HepG2 (cell line): ENCODE data around the gene BAIAP2L2. TPM values are rescaled to one million over a fixed set of nuclear protein-coding genes. Genes with fewer than 3 reads are reported as not detected.

Experiments used
- ATAC-seq: fragments of 200-7000 bp; cut with Tn5 transposase; 3 replicates; pipeline ENCODE4 v1.9.1; 2020; ENCODE audit warnings: mild to moderate bottlenecking, moderate library complexity
- BruUV-seq: library from RNA; stranded (reverse); fragments of 400-500 nt; replicated peaks from 2 replicates; lab custom pipeline; 2021; lab: Mats Ljungman, UMichigan
- CTCF ChIA-PET: fragments of 300-600 bp; formaldehyde crosslinking; extraction: SDS; loops from one replicate; lab custom pipeline; 2021; ENCODE audit warnings: low total read pairs, inconsistent platforms, low intra/inter-chr PET ratio; lab: Yijun Ruan, JAX
- POLR2A ChIA-PET: fragments of 350-600 bp; sonication (Branson Sonifier 250); formaldehyde crosslinking; loops from one replicate; lab custom pipeline; 2020; ENCODE audit warnings: antibody characterized with exemption, inconsistent platforms; lab: Yijun Ruan, JAX
- DNase-seq: peaks from one replicate; pipeline ENCODE4 v3.0.0-alpha.2; 2015; ENCODE audit warnings: low spot score
- FAIRE-seq: peaks from 3 replicates; lab custom pipeline; 2011; peaks lifted over from hg19 to GRCh38; lab: Jason Lieb, UNC
- H2AFZ ChIP-seq: one replicate; pipeline ENCODE4 v1.6.1; 2011; ENCODE audit warnings: low read length, inconsistent platforms
- H3K27ac ChIP-seq: fragments of 300-600 bp; 3 replicates; pipeline ENCODE4 v1.8.0; 2011; ENCODE audit warnings: mixed run types, mild to moderate bottlenecking, mixed read lengths, low read length, inconsistent platforms; ENCODE audit not compliant: insufficient read depth; ENCODE audit errors: extremely low read length
- H3K27me3 ChIP-seq, 2 experiments: fragments of 200-600 bp in 1 of 2; 2 replicates in 1 of 2; 3 replicates in 1 of 2; pipeline versions ENCODE4 v1.6.0 to v1.8.0; 2011; ENCODE audit warnings: low read length in 2 of 2, mild to moderate bottlenecking in 2 of 2, moderate library complexity in 2 of 2, inconsistent platforms in 1 of 2; ENCODE audit not compliant: insufficient read depth in 2 of 2, control insufficient read depth in 1 of 2
- H3K36me3 ChIP-seq, 2 experiments: fragments of 200-600 bp in 1 of 2; replicated peaks in 1 of 2; 2 replicates in 1 of 2; 3 replicates in 1 of 2; pipeline versions ENCODE4 v1.5.1 to v1.8.0; 2011; ENCODE audit warnings: low read length in 2 of 2, inconsistent platforms in 1 of 2; ENCODE audit not compliant: insufficient read depth in 2 of 2, control insufficient read depth in 1 of 2
- H3K4me1 ChIP-seq: 2 replicates; pipeline ENCODE4 v1.5.1; 2012; ENCODE audit warnings: low read length, inconsistent platforms; ENCODE audit not compliant: insufficient read depth
- H3K4me2 ChIP-seq: 2 replicates; pipeline ENCODE4 v1.6.0; 2011; ENCODE audit warnings: low read depth, low read length, inconsistent platforms
- H3K4me3 ChIP-seq, 3 experiments: fragments of 200-600 bp in 1 of 3; sonication (generic), shearing (Covaris generic) in 1 of 3; replicated peaks in 1 of 3; 2 replicates each; pipeline ENCODE4 v1.5.1; 2011 to 2016; ENCODE audit warnings: low read length in 3 of 3, inconsistent platforms in 2 of 3, low read depth in 2 of 3, mild to moderate bottlenecking in 2 of 3, control low read depth in 1 of 3, mixed read lengths in 1 of 3; ENCODE audit not compliant: insufficient read depth in 1 of 3
- H3K79me2 ChIP-seq: one replicate; pipeline ENCODE4 v1.6.1; 2011; ENCODE audit warnings: low read length, inconsistent platforms; ENCODE audit not compliant: insufficient read depth
- H3K9ac ChIP-seq: 2 replicates; pipeline ENCODE4 v1.6.0; 2011; ENCODE audit warnings: mild to moderate bottlenecking, low read depth, low read length, inconsistent platforms; ENCODE audit not compliant: insufficient read depth
- H3K9me3 ChIP-seq: 2 replicates; pipeline ENCODE4 v1.5.1; 2012; ENCODE audit warnings: mild to moderate bottlenecking, low read length
- H4K20me1 ChIP-seq: 2 replicates; pipeline ENCODE4 v1.6.0; 2011; ENCODE audit warnings: inconsistent platforms, mild to moderate bottlenecking, low read length, moderate library complexity; ENCODE audit not compliant: insufficient read depth
- DMAP1 ChIP-seq: IDR thresholded peaks from 2 replicates; pipeline ENCODE4 v1.6.1; 2016
- KAT8 ChIP-seq: IDR thresholded peaks from 2 replicates; pipeline ENCODE4 v1.6.1; 2016; ENCODE audit warnings: missing genetic modification reagents, missing compliant biosample characterization
- KDM3A ChIP-seq: IDR thresholded peaks from 2 replicates; pipeline ENCODE4 v1.6.1; 2018; ENCODE audit warnings: low read depth, missing compliant biosample characterization
- MBD4 ChIP-seq: IDR thresholded peaks from 2 replicates; pipeline ENCODE4 v1.6.1; 2012; ENCODE audit warnings: low read length, inconsistent platforms, borderline replicate concordance
- MEF2D ChIP-seq: sonication (generic); formaldehyde crosslinking; IDR thresholded peaks from 2 replicates; pipeline ENCODE4 v1.5.1; 2020; ENCODE audit warnings: mild to moderate bottlenecking, missing genetic modification reagents
- MTF1 ChIP-seq: sonication (generic); formaldehyde crosslinking; IDR thresholded peaks from 2 replicates; pipeline ENCODE4 v1.5.0; 2020; ENCODE audit warnings: missing genetic modification reagents
- NFATC3 ChIP-seq: sonication (generic); formaldehyde crosslinking; IDR thresholded peaks from 2 replicates; pipeline ENCODE4 v1.5.1; 2020; ENCODE audit warnings: mild to moderate bottlenecking, missing genetic modification reagents
- NPAS2 ChIP-seq: sonication (generic); formaldehyde crosslinking; IDR thresholded peaks from 2 replicates; pipeline ENCODE4 v1.8.0; 2022; ENCODE audit warnings: mild to moderate bottlenecking, missing genetic modification reagents, borderline replicate concordance
- PHF20 ChIP-seq: sonication (generic); formaldehyde crosslinking; IDR thresholded peaks from 2 replicates; pipeline ENCODE4 v1.5.0; 2020; ENCODE audit warnings: mild to moderate bottlenecking, missing genetic modification reagents
- PREB ChIP-seq: sonication (generic); formaldehyde crosslinking; IDR thresholded peaks from 2 replicates; pipeline ENCODE4 v1.4.0; 2020; ENCODE audit warnings: missing genetic modification reagents
- REPIN1 ChIP-seq: sonication (generic); formaldehyde crosslinking; IDR thresholded peaks from 2 replicates; pipeline ENCODE4 v1.8.0; 2022; ENCODE audit warnings: missing genetic modification reagents, low read depth, mild to moderate bottlenecking, borderline replicate concordance
- ZMYM3 ChIP-seq: sonication (generic); formaldehyde crosslinking; IDR thresholded peaks from 2 replicates; pipeline ENCODE4 v1.5.1; 2020; ENCODE audit warnings: mild to moderate bottlenecking, missing genetic modification reagents
- ZNF234 ChIP-seq: sonication (generic); formaldehyde crosslinking; conservative IDR thresholded peaks from 2 replicates; pipeline ENCODE4 v1.5.1; 2020; ENCODE audit warnings: mild to moderate bottlenecking, missing genetic modification reagents
- ZNF296 ChIP-seq: sonication (generic); formaldehyde crosslinking; conservative IDR thresholded peaks from 2 replicates; pipeline ENCODE4 v1.5.0; 2020; ENCODE audit warnings: mild to moderate bottlenecking, missing genetic modification reagents
- ZNF703 ChIP-seq: sonication (generic); formaldehyde crosslinking; IDR thresholded peaks from 2 replicates; pipeline ENCODE4 v1.5.1; 2020; ENCODE audit warnings: missing genetic modification reagents, mild to moderate bottlenecking, moderate library complexity, borderline replicate concordance
- WGBS: methylation state at CpG from one replicate; pipeline ENCODE4 v1.1.6; 2017; ENCODE audit warnings: low lambda C conversion rate; 5-methylcytosine and 5-hydroxymethylcytosine counted together
- in situ Hi-C: cut with HindIII; loops from 2 replicates; pipeline ENCODE4 v1.10.0; 2017; ENCODE audit warnings: low pct_unique_long_range_greater_than_20kb; ENCODE audit not compliant: extremely low pct_ligation_motif_present
- intact Hi-C: fragments of 100-400 bp; cut with micrococcal nuclease; formaldehyde crosslinking; loops from one replicate; pipeline ENCODE4 v1.10.0; 2022; ENCODE audit not compliant: unreplicated experiment
- polyA plus RNA-seq, 8 experiments: library from polyadenylated mRNA; depleted of rRNA in 3 of 8; stranded (reverse) in 7 of 8; unstranded in 1 of 8; fragments of >200 nt; fragmentation: Illumina TruSeq in 4 of 8; extraction: Trizol in 4 of 8; gene quantifications; 2 replicates each; pipeline versions ENCODE4 v1.2.1 to v1.2.3, GENCODE V29; 2011 to 2016; ENCODE audit warnings: low read depth in 4 of 8, missing spikeins in 1 of 8, mixed read lengths in 1 of 8; ENCODE audit not compliant: insufficient read depth in 1 of 8
- total RNA-seq, 5 experiments: library from RNA; depleted of rRNA; stranded (reverse); fragments of >200 nt; fragmentation: Illumina TruSeq; extraction: Trizol; gene quantifications; 2 replicates each; pipeline ENCODE4 v1.2.3, GENCODE V29; 2016; ENCODE audit warnings: low read depth in 1 of 5

The BAIAP2L2 gene
- total and polyA plus RNA-seq, 2 of the 13 experiments (the other 11 are each of a cell fraction or from before 2014, with no cell fraction given): 4.4 to 7.5 TPM

- TF ChIP-seq ZMYM3 (CRISPR knock-in tag): no peak
- TF ChIP-seq MEF2D (CRISPR knock-in tag): no peak
- TF ChIP-seq NFATC3 (CRISPR knock-in tag): no peak
- H3K4me2 ChIP-seq: no peak overlapping the region
- no peaks in the 10 kb centered on the region for H3K79me2 ChIP-seq
- ChIA-PET CTCF (no interaction called here), POLR2A (no interaction called here)
- DNase-seq (no peak), ATAC-seq (no peak), FAIRE-seq (no peak)
- no peak overlapping the region for H2AFZ ChIP-seq
- 95% methylated on average over 6 of the region's 11 CpGs for WGBS
- no peaks in the 10 kb centered on the region for H4K20me1 ChIP-seq
- no peaks in the 10 kb centered on the region for H3K4me1 ChIP-seq
- no peak overlapping the region for H3K9ac ChIP-seq
- BruUV-seq: no TSS peak
- H3K27me3 ChIP-seq: no peaks in the 10 kb centered on the region
- intact Hi-C loops (no loop called here), in situ Hi-C loops (no loop called here)
- H3K27ac ChIP-seq: no peak overlapping the region
- no peaks in the 10 kb centered on the region for H3K9me3 ChIP-seq
- no peak overlapping the region for H3K4me3 ChIP-seq
- peaks cover 2% of the 10 kb centered on the region in 2 experiments; a peak in 3 of 5 replicates for H3K36me3 ChIP-seq
Measured at GRCh38 chr22:38080474-38080849, 30.0 kb downstream of the BAIAP2L2 start.

GRCh38 chr22:38079804-38080203 lies 30.7 kb downstream of the BAIAP2L2 start:
- intact Hi-C loops: no loop called here
- no peak for DNase-seq
- H3K4me1 ChIP-seq: no peaks in the 10 kb centered on the region
- no TSS peak for BruUV-seq
- H2AFZ ChIP-seq: no peak overlapping the region
- no peaks in the 10 kb centered on the region for H3K9me3 ChIP-seq
- H4K20me1 ChIP-seq: no peaks in the 10 kb centered on the region
- H3K4me3 ChIP-seq: no peak overlapping the region
- in situ Hi-C loops: no loop called here
- no peak for TF ChIP-seq DMAP1 (CRISPR knock-in tag)
- no peak for TF ChIP-seq KAT8 (CRISPR knock-in tag)
- TF ChIP-seq ZNF703 (CRISPR knock-in tag): no peak
- no peak for TF ChIP-seq ZNF296 (CRISPR knock-in tag)
- no peak for TF ChIP-seq PREB (CRISPR knock-in tag)
- no peak for TF ChIP-seq REPIN1 (CRISPR knock-in tag)
- TF ChIP-seq MTF1 (CRISPR knock-in tag): no peak
- no peak for TF ChIP-seq MBD4
- no peak for TF ChIP-seq KDM3A (CRISPR knock-in tag)
- no peak for TF ChIP-seq NPAS2 (CRISPR knock-in tag)
- no peak for TF ChIP-seq PHF20 (CRISPR knock-in tag)
- no peak for TF ChIP-seq ZNF234 (CRISPR knock-in tag)
- H3K27me3 ChIP-seq: no peaks in the 10 kb centered on the region
- no peaks in the 10 kb centered on the region for H3K79me2 ChIP-seq
- POLR2A ChIA-PET: no interaction called here
- H3K27ac ChIP-seq: no peak overlapping the region
- H3K4me2 ChIP-seq: no peak overlapping the region
- peaks cover 1 to 2% of the 10 kb centered on the region in 2 experiments; a peak in 2 of 5 replicates for H3K36me3 ChIP-seq
- no peak for ATAC-seq
- FAIRE-seq: no peak
- no peak overlapping the region for H3K9ac ChIP-seq
- 74% methylated on average over 6 of the region's 7 CpGs for WGBS
- CTCF ChIA-PET: no interaction called here
